Osteoblast (primary cell): ENCODE data around the gene CELF5. TPM values are rescaled to one million over a fixed set of nuclear protein-coding genes. Genes with fewer than 3 reads are reported as not detected.

Source experiments
- DNase-seq: peaks from one replicate; pipeline ENCODE4 v3.0.0; 2011; ENCODE audit warnings: low spot score, mixed read lengths; ENCODE audit not compliant: insufficient read length; ENCODE audit errors: missing footprints
- H2AFZ ChIP-seq: 2 replicates; pipeline ENCODE4 v1.6.0; 2011; ENCODE audit warnings: mild to moderate bottlenecking, low read length
- H3K27ac ChIP-seq: 2 replicates; pipeline ENCODE4 v1.5.1; 2011; ENCODE audit warnings: mild to moderate bottlenecking, low read depth, low read length, moderate library complexity
- H3K27me3 ChIP-seq: 2 replicates; pipeline ENCODE4 v1.6.0; 2012; ENCODE audit warnings: mild to moderate bottlenecking, control low read depth, inconsistent platforms, low read length, moderate library complexity; ENCODE audit not compliant: insufficient read depth
- H3K36me3 ChIP-seq: 2 replicates; pipeline ENCODE4 v1.5.1; 2011; ENCODE audit warnings: mild to moderate bottlenecking, low read length, control low read depth, moderate library complexity; ENCODE audit not compliant: insufficient read depth
- H3K4me1 ChIP-seq: 2 replicates; pipeline ENCODE4 v1.5.1; 2011; ENCODE audit warnings: mild to moderate bottlenecking, low read length, control low read depth, moderate library complexity; ENCODE audit not compliant: insufficient read depth
- H3K4me2 ChIP-seq: 2 replicates; pipeline ENCODE4 v1.6.0; 2011; ENCODE audit warnings: mild to moderate bottlenecking, low read length; ENCODE audit not compliant: insufficient read depth
- H3K4me3 ChIP-seq: fragments of 200-600 bp; sonication (generic); 3 replicates; pipeline ENCODE4 v1.5.1; 2012; ENCODE audit warnings: mild to moderate bottlenecking, low read length, inconsistent platforms; ENCODE audit not compliant: insufficient read depth
- H3K79me2 ChIP-seq: 2 replicates; pipeline ENCODE4 v1.6.0; 2012; ENCODE audit warnings: mild to moderate bottlenecking, low read length, control low read depth, inconsistent platforms; ENCODE audit not compliant: insufficient read depth
- H3K9me3 ChIP-seq: 2 replicates; pipeline ENCODE4 v1.5.1; 2011; ENCODE audit warnings: low read depth, low read length, control low read depth
- H4K20me1 ChIP-seq: 2 replicates; pipeline ENCODE4 v1.6.0; 2012; ENCODE audit warnings: mild to moderate bottlenecking, low read length, control low read depth; ENCODE audit not compliant: insufficient read depth
- total RNA-seq: library from RNA; depleted of rRNA; stranded (reverse); fragments of >200 nt; gene quantifications from 2 replicates; pipeline ENCODE4 v1.2.3, GENCODE V29; 2012
- TF ChIP-seq, protein P1 (sequence below): IDR thresholded peaks from 2 replicates; pipeline ENCODE4 v1.5.1; 2011; ENCODE audit warnings: mild to moderate bottlenecking, low read depth, low read length, moderate library complexity; ENCODE audit errors: extremely low read depth

The CELF5 gene
- total RNA-seq, 1 donor, result not detected

DNA sequence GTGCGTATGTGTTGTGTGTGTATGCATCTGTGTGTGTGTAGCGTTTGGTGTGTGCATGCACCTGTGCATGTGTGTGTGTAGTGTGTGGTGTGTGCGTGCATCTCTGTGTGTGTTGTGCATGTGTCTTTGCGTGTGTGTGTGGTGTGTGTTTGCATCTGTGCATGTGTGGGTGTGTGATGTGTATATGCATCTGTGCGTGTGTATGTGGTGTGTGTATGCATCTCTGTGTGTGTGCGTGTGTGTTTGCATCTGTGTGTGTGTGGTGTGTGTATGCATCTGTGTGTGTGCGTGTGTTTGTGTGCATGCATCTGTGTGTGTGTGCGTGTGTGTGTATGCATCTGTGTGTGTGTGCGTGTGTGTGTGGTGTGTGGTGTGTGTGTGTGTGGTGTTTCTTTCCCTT is 20.6 kb downstream of the CELF5 start:
- Histone ChIP-seq H3K27me3 (no peaks in the 10 kb centered on the region), H3K9me3 (no peaks in the 10 kb centered on the region), H3K79me2 (no peaks in the 10 kb centered on the region), H3K4me2 (no peak overlapping the region), H2AFZ (no peak overlapping the region), H3K36me3 (no peaks in the 10 kb centered on the region), H3K4me3 (no peak overlapping the region), H3K4me1 (no peaks in the 10 kb centered on the region), H4K20me1 (no peaks in the 10 kb centered on the region), H3K27ac (no peak overlapping the region)
- TF ChIP-seq, protein P1, sequence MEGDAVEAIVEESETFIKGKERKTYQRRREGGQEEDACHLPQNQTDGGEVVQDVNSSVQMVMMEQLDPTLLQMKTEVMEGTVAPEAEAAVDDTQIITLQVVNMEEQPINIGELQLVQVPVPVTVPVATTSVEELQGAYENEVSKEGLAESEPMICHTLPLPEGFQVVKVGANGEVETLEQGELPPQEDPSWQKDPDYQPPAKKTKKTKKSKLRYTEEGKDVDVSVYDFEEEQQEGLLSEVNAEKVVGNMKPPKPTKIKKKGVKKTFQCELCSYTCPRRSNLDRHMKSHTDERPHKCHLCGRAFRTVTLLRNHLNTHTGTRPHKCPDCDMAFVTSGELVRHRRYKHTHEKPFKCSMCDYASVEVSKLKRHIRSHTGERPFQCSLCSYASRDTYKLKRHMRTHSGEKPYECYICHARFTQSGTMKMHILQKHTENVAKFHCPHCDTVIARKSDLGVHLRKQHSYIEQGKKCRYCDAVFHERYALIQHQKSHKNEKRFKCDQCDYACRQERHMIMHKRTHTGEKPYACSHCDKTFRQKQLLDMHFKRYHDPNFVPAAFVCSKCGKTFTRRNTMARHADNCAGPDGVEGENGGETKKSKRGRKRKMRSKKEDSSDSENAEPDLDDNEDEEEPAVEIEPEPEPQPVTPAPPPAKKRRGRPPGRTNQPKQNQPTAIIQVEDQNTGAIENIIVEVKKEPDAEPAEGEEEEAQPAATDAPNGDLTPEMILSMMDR, result no peak
- no peak for DNase-seq

GRCh38 chr19:3248728-3249326 is 24.4 kb downstream of the CELF5 start:
- Histone ChIP-seq H4K20me1 (no peaks in the 10 kb centered on the region), H3K9me3 (peaks cover 2% of the 10 kb centered on the region), H3K36me3 (no peaks in the 10 kb centered on the region), H3K4me2 (no peak overlapping the region), H3K4me3 (no peak overlapping the region), H3K4me1 (no peaks in the 10 kb centered on the region), H3K27ac (no peak overlapping the region), H3K27me3 (no peaks in the 10 kb centered on the region), H2AFZ (no peak overlapping the region), H3K79me2 (no peaks in the 10 kb centered on the region)
- DNase-seq, result no peak
- TF ChIP-seq, protein P1, result no peak

DNA sequence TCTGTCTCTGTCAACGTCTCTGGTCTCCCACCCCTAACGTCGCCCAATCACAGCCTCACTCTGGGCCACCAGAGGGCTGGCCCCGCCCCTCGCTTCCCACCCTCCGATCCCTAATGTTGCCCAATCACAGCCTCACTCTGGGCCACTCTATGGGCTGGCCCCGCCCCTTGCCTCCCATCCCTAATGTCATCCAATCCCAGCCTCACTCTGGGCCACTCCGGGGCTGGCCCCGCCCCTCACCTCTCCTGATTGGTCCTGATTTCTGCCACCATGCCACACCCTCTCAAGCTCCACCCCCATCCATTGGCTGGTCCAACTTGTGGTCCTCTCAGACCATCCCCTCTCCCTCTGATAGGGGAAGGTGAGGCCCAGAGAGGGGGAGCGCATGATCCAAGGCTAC is 24.9 kb downstream of the CELF5 start:
- peak; percentile 54 for DNase-seq
- Histone ChIP-seq H3K4me1 (no peaks in the 10 kb centered on the region), H4K20me1 (no peaks in the 10 kb centered on the region), H3K36me3 (no peaks in the 10 kb centered on the region), H3K4me2 (no peak overlapping the region), H3K27me3 (no peaks in the 10 kb centered on the region), H3K9me3 (peaks cover 2% of the 10 kb centered on the region), H3K4me3 (no peak overlapping the region), H3K79me2 (no peaks in the 10 kb centered on the region), H2AFZ (no peak overlapping the region), H3K27ac (no peak overlapping the region)
- TF ChIP-seq, protein P1, result no peak

DNA sequence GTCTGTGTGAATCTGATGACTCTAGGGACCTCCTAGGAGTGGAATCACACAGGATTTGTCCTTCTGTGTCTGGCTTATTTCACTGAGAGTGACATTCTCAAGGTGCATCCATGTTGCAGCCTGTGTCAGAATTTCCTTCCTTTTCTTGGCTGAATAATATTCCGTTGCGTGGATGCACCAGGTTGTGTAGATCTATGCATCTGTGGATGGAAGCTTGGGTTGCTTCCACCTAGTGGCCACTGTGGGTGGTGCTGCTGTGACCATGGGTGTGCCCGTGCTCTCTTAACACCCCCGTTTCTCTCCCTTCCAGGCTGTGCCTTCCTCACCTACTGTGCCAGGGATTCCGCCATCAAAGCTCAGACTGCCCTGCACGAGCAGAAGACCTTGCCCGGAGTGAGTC is 26.2 kb downstream of the CELF5 start:
- Histone ChIP-seq H3K4me1 (no peaks in the 10 kb centered on the region), H3K79me2 (no peaks in the 10 kb centered on the region), H2AFZ (no peak overlapping the region), H3K27ac (no peak overlapping the region), H3K36me3 (no peaks in the 10 kb centered on the region), H3K9me3 (peaks cover 2% of the 10 kb centered on the region), H3K4me3 (no peak overlapping the region), H3K27me3 (no peaks in the 10 kb centered on the region), H4K20me1 (no peaks in the 10 kb centered on the region), H3K4me2 (no peak overlapping the region)
- DNase-seq, result peak; percentile 69
- TF ChIP-seq, protein P1, result peak; percentile 40
